Measurements from ENCODE around the gene SLC25A43. TPM values are rescaled to one million over a fixed set of nuclear protein-coding genes. Genes with fewer than 3 reads are reported as not detected.
"Not testable (repeated sequence)": the region's sequence is repeated elsewhere in the genome, so short reads cannot be mapped to it uniquely, and the experiment has no call there.

SLC25A43 gene
- total RNA-seq (2014; rRNA removed; shearing (Covaris generic); ENCODE audit: low replicate concordance): 16.4 and 19.8 TPM in 2 replicates

DNA sequence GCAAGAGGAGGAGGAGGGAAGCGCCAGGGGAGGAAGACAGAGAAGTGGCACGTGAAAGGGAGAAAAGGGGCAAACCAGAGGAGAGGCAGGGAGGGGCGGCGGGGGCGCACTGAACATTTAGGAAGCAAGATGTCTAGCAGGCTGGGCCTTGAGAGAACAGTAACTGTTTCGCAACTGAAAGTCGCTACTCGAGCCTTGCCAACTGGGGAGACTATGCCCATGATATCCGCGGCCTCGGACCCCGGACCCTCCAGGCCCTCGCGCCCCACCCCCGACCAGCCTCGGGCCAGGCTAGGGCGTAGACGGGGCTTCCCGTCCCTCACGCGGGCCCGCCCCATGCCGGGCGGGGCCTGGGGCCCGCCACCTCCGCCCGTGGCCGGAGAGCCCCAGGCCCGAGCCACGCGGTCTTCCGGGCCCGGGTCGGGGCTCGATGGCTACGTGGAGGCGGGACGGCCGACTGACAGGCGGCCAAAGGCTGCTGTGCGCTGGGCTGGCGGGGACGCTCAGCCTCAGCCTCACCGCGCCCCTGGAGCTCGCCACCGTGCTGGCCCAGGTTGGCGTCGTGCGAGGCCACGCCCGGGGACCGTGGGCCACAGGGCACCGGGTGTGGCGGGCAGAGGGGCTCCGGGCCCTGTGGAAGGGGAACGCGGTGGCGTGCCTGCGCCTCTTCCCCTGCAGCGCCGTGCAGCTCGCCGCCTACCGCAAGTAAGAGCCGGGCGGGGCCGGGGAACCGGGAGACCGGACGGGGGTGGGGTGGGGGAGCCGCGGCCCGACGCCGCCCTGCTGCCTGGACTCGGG lies at the start of gene SLC25A43:
SLC25A43 (plus strand) TSS at position 363 of the 798 bp plus-strand sequence; CDS start at position 431, 68 bp downstream.
- no peaks in the 10 kb centered on the region for H3K9me3 ChIP-seq
- no peaks in the 10 kb centered on the region for H3K27me3 ChIP-seq
- peak; percentile 64 for DNase-seq
- no peaks in the 10 kb centered on the region for H3K36me3 ChIP-seq
- H3K4me3 ChIP-seq: peak within 1 kb of the TSS; percentile 65

DNA sequence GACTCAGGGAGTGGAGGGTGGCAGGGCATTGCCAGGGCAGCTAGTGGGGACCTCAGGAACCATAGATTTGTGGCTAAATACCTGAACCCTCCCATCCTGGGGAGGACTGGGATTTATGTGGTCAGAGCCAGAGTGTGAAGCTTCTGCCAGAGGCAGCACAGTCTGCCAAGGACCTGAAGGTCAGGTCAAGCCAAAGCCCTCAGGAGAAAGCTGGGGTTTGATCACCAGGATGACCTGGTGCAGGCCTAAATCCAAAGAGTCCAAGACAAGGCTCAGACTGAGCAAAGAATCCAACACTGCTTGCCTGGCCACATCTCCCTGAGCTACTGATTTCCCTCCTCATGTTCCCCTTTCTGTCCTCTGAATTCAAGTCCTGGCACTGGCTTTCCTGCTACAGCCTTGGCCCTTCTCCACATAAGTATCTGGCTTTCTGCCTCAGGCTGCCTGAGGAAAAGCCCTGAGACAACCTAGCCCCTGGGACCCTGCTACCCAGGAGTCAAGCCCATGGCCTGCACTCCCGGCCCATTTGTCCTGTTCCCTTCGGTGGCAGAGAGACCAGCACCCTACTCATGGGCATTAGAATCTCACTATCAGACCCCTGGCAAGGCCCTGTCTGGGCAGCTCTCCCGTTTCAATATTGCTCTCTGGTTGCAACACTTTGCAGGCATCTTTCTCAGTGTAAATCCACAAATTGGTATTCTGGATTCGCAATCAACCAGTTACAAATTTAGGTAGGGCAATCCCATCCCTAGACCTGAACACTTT lies 39.3 kb upstream of the SLC25A43 start:
- DNase-seq: peak; percentile 5

DNA sequence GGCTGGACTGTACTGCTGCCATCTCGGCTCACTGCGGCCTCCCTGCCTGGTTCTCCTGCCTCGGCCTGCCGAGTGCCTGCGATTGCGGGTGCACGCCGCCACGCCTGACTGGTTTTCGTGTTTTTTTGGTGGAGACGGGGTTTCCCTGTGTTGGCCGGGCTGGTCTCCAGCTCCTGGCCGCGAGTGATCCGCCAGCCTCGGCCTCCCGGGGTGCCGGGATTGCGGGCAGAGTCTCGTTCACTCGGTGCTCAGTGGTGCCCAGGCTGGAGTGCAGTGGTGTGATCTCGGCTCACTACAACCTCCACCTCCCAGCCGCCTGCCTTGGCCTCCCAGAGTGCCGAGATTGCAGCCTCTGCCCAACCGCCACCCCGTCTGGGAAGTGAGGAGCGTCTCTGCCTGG lies 37.7 kb upstream of the SLC25A43 start:
- H3K36me3 ChIP-seq, DNase-seq, H3K9me3 ChIP-seq, H3K27me3 ChIP-seq, H3K4me3 ChIP-seq: not testable (repeated sequence)

More for the DNA sequence above, 39.3 kb upstream of the SLC25A43 start:
- Histone ChIP-seq H3K27me3 (no peaks in the 10 kb centered on the region), H3K36me3 (no peaks in the 10 kb centered on the region), H3K4me3 (no peak overlapping the region), H3K9me3 (no peaks in the 10 kb centered on the region)

- H3K4me3 ChIP-seq, H3K9me3 ChIP-seq: not testable (repeated sequence)
These were observed 37.1 kb upstream of the SLC25A43 start for GRCh38 chrX:119362074-119362473.

GRCh38 chrX:119363391-119363790 lies 35.7 kb upstream of the SLC25A43 start:
- Histone ChIP-seq H3K27me3 (no peaks in the 10 kb centered on the region), H3K4me3 (no peak overlapping the region), H3K36me3 (no peaks in the 10 kb centered on the region), H3K9me3 (no peaks in the 10 kb centered on the region)
- no peak for DNase-seq

More at GRCh38 chrX:119362074-119362473, 37.1 kb upstream of the SLC25A43 start:
- not testable (repeated sequence) for H3K27me3 ChIP-seq, H3K36me3 ChIP-seq, DNase-seq

DNA sequence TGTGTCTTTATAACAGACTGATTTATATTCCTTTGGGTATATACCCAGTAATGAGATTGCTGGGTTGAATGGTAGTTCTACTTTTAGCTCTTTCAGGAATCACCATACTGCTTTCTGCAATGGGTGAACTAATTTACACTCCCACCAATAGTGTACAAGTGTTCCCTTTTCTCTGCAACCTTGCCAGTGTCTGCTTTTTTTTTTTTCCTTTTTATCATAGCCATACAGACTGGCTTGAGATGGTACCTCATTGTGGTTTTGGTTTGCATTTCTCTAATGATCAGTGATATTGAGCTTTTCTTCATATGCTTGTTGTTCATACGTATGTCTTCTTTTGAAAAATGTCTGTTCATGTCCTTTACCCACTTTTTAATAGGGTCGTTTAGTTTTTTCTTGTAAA lies 27.3 kb upstream of the SLC25A43 start:
- not testable (repeated sequence) for DNase-seq, H3K36me3 ChIP-seq, H3K9me3 ChIP-seq, H3K27me3 ChIP-seq, H3K4me3 ChIP-seq

DNA sequence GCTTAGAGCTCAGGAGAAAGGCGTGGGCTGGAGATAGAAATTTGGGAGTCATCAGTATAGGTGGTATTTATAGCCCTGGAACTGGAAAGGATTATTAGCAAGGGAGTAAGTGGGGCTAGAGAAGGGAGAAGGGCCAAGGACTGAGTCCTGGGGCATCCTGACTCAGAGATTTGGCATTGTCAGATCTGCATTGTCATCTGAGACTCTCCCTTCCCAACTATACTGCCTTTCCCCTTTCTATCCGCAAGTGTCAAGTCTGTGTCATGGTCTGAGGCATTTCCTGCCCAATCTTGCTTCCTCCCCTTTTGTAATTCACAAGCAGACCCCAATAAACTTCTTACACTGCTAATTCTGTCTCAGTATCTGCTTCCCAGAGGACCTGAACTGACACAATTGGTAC lies 24.4 kb upstream of the SLC25A43 start:
- DNase-seq: peak; percentile 58
- no peaks in the 10 kb centered on the region for H3K36me3 ChIP-seq
- H3K27me3 ChIP-seq: no peaks in the 10 kb centered on the region
- no peaks in the 10 kb centered on the region for H3K9me3 ChIP-seq
- H3K4me3 ChIP-seq: no peak overlapping the region

- peak; percentile 35 for DNase-seq
- Histone ChIP-seq H3K27me3 (no peaks in the 10 kb centered on the region), H3K4me3 (no peak overlapping the region), H3K36me3 (no peaks in the 10 kb centered on the region), H3K9me3 (no peaks in the 10 kb centered on the region)
These were observed 23.6 kb upstream of the SLC25A43 start for GRCh38 chrX:119375561-119375960.

GRCh38 chrX:119376312-119376711 lies 22.8 kb upstream of the SLC25A43 start:
- DNase-seq: no peak
- Histone ChIP-seq H3K27me3 (no peaks in the 10 kb centered on the region), H3K4me3 (no peak overlapping the region), H3K36me3 (no peaks in the 10 kb centered on the region), H3K9me3 (no peaks in the 10 kb centered on the region)

GRCh38 chrX:119381349-119381944 lies 17.7 kb upstream of the SLC25A43 start:
- Histone ChIP-seq H3K9me3 (no peaks in the 10 kb centered on the region), H3K27me3 (no peaks in the 10 kb centered on the region), H3K4me3 (no peak overlapping the region), H3K36me3 (no peaks in the 10 kb centered on the region)
- no peak for DNase-seq

DNA sequence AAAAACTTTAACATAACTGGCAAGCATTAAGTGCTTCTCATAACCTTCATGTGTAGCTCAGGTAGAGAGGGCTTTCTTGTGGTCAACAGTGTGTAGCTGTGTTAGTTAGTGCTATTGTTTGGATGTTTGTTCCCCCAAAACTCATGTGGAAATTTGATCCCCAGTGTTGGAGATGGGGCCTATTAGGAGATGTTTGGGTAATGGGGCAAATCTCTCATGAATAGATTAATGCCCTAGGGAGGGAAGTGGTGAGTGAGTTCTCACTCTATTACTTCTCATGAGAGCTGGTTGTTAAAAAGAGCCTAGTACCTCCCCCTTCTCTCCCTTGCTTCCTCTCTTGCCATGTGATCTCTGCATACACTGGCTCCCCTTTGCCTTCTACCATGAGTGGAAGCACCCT lies 16.5 kb upstream of the SLC25A43 start:
- DNase-seq: no peak
- Histone ChIP-seq H3K4me3 (no peak overlapping the region), H3K9me3 (no peaks in the 10 kb centered on the region), H3K36me3 (no peaks in the 10 kb centered on the region), H3K27me3 (no peaks in the 10 kb centered on the region)

DNA sequence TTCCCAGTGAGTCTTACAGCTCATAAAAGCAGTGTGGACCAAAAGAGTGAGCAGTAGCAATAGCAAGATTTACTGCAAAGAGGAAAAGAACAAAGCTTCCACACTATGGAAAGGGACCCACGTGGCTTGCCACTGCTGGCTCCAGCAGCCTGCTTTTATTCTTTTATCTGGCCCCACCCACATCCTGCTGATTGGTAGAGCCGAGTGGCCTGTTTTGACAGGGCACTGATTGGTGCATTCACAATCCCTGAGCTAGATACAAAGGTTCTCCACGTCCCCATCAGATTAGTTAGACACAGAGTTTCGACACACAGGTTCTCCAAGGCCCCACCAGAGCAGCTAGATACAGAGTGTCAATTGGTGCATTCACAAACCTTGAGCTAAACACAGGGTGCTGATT lies 12.5 kb upstream of the SLC25A43 start:
- H3K4me3 ChIP-seq, H3K9me3 ChIP-seq, H3K27me3 ChIP-seq, H3K36me3 ChIP-seq, DNase-seq: not testable (repeated sequence)

DNA sequence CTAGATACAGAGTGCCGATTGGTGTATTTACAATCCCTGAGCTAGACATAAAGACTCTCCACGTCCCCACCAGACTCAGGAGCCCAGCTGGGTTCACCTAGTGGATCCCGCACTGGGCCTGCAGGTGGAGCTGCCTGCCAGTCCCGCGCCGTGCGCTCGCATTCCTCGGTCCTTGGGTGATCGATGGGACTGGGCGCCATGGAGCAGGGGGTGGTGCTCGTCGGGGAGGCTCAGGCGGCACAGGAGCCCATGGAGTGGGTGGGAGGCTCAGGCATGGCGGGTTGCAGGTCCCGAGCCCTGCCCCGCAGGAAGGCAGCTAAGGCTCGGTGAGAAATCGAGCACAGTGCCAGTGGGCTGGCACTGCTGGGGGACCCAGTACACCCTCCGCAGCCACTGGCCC lies 11.7 kb upstream of the SLC25A43 start:
- not testable (repeated sequence) for DNase-seq, H3K4me3 ChIP-seq, H3K36me3 ChIP-seq, H3K27me3 ChIP-seq, H3K9me3 ChIP-seq

- Histone ChIP-seq H3K9me3 (no peaks in the 10 kb centered on the region), H3K27me3 (no peaks in the 10 kb centered on the region), H3K36me3 (no peaks in the 10 kb centered on the region), H3K4me3 (no peak overlapping the region)
- no peak for DNase-seq
These were observed 9.9 kb upstream of the SLC25A43 start for GRCh38 chrX:119389214-119389613.

- no peaks in the 10 kb centered on the region for H3K27me3 ChIP-seq
- H3K4me3 ChIP-seq: no peak overlapping the region
- no peaks in the 10 kb centered on the region for H3K36me3 ChIP-seq
- DNase-seq: no peak
- H3K9me3 ChIP-seq: no peaks in the 10 kb centered on the region
These were observed 9.2 kb upstream of the SLC25A43 start for GRCh38 chrX:119389871-119390501.

DNA sequence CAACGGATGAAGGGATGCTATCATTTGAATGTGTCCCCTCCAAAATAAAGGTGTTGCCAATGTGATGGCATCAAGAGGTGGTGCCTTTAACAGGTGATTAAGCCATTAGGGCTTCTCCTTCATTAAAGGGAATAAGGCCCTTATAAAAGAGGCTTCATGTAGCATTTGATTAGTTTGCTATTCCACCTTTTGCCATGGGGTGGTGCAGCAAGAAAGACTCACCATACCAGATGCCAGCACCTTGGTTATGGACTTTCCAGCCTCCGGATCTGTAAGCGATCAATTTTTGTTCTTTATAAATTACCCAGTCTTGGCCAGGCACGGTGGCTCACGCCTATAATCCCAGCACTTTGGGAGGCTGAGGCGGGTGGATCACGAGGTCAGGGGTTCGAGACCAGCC lies 7.9 kb upstream of the SLC25A43 start:
- no peak overlapping the region for H3K4me3 ChIP-seq
- no peaks in the 10 kb centered on the region for H3K36me3 ChIP-seq
- no peaks in the 10 kb centered on the region for H3K27me3 ChIP-seq
- DNase-seq: peak; percentile 32
- no peaks in the 10 kb centered on the region for H3K9me3 ChIP-seq

DNA sequence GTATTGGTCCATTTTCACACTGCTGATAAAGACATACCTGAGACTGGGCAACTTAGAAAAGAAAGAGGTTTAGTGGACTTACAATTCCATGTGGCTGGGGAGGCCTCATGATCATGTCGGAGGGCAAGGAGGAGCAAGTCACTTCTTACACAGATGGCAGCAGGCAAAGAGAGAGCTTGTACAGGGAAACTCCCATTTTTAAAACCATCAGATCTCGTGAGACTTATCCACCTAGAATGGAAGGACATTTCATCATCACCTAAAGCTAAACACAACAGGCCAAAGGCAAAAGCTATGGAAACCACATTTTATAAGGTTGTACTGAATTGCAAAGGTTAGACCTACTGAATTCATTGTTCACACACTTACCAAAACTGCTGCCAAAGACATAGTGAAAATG lies 6.0 kb upstream of the SLC25A43 start:
- no peaks in the 10 kb centered on the region for H3K36me3 ChIP-seq
- no peaks in the 10 kb centered on the region for H3K9me3 ChIP-seq
- H3K4me3 ChIP-seq: no peak overlapping the region
- H3K27me3 ChIP-seq: no peaks in the 10 kb centered on the region
- DNase-seq: no peak
